Measurements from ENCODE around the gene ANKRD13D.

DNA sequence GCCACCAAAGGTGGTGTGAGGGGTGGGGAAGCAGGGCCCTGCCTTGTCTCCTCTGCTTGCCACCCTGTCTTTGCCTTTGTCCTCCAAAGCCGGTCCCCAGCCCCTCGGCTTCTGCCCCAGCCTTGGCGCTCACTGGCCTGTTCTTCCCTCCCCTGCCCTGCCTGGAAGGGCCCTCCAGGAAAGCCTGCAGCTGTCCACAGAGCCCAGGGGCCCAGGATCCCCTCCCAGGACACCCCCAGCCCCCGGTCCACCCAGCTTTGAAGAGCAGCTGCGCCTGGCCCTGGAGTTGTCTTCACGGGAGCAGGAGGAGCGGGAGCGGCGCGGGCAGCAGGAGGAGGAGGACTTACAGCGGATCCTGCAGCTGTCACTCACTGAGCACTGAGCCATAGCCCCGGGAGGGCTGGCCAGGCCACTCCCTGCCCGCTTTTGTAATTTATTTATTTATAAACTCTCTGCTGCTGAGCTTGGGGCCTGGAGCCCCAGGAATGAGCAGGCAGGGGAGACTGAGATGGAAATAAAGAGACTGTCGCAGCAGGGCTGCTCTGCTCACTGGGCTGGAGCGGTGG is 12.9 kb downstream of the ANKRD13D start:
- TF ChIP-seq POLR2A (IDR thresholded peaks at IDR 0.05) = no peak
- TF ChIP-seq, protein P1, sequence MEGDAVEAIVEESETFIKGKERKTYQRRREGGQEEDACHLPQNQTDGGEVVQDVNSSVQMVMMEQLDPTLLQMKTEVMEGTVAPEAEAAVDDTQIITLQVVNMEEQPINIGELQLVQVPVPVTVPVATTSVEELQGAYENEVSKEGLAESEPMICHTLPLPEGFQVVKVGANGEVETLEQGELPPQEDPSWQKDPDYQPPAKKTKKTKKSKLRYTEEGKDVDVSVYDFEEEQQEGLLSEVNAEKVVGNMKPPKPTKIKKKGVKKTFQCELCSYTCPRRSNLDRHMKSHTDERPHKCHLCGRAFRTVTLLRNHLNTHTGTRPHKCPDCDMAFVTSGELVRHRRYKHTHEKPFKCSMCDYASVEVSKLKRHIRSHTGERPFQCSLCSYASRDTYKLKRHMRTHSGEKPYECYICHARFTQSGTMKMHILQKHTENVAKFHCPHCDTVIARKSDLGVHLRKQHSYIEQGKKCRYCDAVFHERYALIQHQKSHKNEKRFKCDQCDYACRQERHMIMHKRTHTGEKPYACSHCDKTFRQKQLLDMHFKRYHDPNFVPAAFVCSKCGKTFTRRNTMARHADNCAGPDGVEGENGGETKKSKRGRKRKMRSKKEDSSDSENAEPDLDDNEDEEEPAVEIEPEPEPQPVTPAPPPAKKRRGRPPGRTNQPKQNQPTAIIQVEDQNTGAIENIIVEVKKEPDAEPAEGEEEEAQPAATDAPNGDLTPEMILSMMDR (IDR thresholded peaks at IDR 0.05) = no peak
- TF ChIP-seq POLR2AphosphoS5 (IDR thresholded peaks at IDR 0.05) = peak in 2 of 3 donors; percentile 9 to 19
